Mesendoderm (in vitro differentiated cells): Measurements from ENCODE around the gene ANKRD55.

Experiments
- DNase-seq: peaks from one replicate; pipeline ENCODE4 v3.0.0; 2013
- H2AK5ac ChIP-seq: 2 replicates; pipeline ENCODE4 v1.6.1; 2013; ENCODE audit warnings: low read length, inconsistent platforms
- H2BK120ac ChIP-seq: 2 replicates; pipeline ENCODE4 v1.6.1; 2013; ENCODE audit warnings: low read depth, mild to moderate bottlenecking, low read length, moderate library complexity, mixed read lengths
- H2BK15ac ChIP-seq: replicated peaks from 2 replicates; pipeline ENCODE4 v1.6.1; 2013; ENCODE audit warnings: low read depth, mild to moderate bottlenecking, moderate library complexity
- H2BK5ac ChIP-seq: 2 replicates; pipeline ENCODE4 v1.6.1; 2013; ENCODE audit warnings: low read length, inconsistent platforms
- H3K18ac ChIP-seq: 2 replicates; pipeline ENCODE4 v1.6.1; 2013; ENCODE audit warnings: mild to moderate bottlenecking, low read length, mixed read lengths
- H3K23ac ChIP-seq: one replicate; pipeline ENCODE4 v1.6.1; 2013; ENCODE audit warnings: low read length
- H3K27ac ChIP-seq: 2 replicates; pipeline ENCODE4 v1.5.1; 2013; ENCODE audit warnings: low read depth, mild to moderate bottlenecking, inconsistent platforms, low read length, moderate library complexity
- H3K27me3 ChIP-seq: 2 replicates; pipeline ENCODE4 v1.6.1; 2013; ENCODE audit warnings: low read length, control low read depth, mild to moderate bottlenecking, inconsistent platforms; ENCODE audit not compliant: insufficient read depth, poor library complexity
- H3K36me3 ChIP-seq: 2 replicates; pipeline ENCODE4 v1.6.1; 2013; ENCODE audit warnings: low read length, inconsistent platforms; ENCODE audit not compliant: control insufficient read depth, insufficient read depth
- H3K4ac ChIP-seq: one replicate; pipeline ENCODE4 v1.6.1; 2013; ENCODE audit warnings: low read depth, mild to moderate bottlenecking, low read length, moderate library complexity
- H3K4me1 ChIP-seq: 2 replicates; pipeline ENCODE4 v1.6.1; 2013; ENCODE audit warnings: low read depth, low read length, inconsistent platforms; ENCODE audit not compliant: control insufficient read depth
- H3K4me2 ChIP-seq: 2 replicates; pipeline ENCODE4 v1.6.1; 2013; ENCODE audit warnings: low read length
- H3K4me3 ChIP-seq: 2 replicates; pipeline ENCODE4 v1.5.1; 2013; ENCODE audit warnings: mild to moderate bottlenecking, low read length
- H3K56ac ChIP-seq: one replicate; pipeline ENCODE4 v1.6.1; 2013; ENCODE audit warnings: low read length
- H3K79me1 ChIP-seq: 2 replicates; pipeline ENCODE4 v1.6.1; 2013; ENCODE audit warnings: low read length, inconsistent platforms
- H3K79me2 ChIP-seq: 2 replicates; pipeline ENCODE4 v1.6.1; 2013; ENCODE audit warnings: mild to moderate bottlenecking, low read length; ENCODE audit not compliant: control insufficient read depth, insufficient read depth
- H3K9ac ChIP-seq: 2 replicates; pipeline ENCODE4 v1.6.1; 2013; ENCODE audit warnings: low read length, inconsistent platforms
- H4K5ac ChIP-seq: one replicate; pipeline ENCODE4 v1.6.1; 2013; ENCODE audit warnings: low read length
- H4K8ac ChIP-seq: one replicate; pipeline ENCODE4 v1.6.1; 2013; ENCODE audit warnings: low read depth, mild to moderate bottlenecking, control low read depth, low read length, moderate library complexity
- WGBS: extraction: QIAGEN DNeasy Blood & Tissue Kit; methylation state at CpG from one replicate; pipeline ENCODE4 v1.1.7; 2013; ENCODE audit warnings: low lambda C conversion rate, missing lambda C conversion rate; ENCODE audit not compliant: insufficient coverage; ENCODE audit errors: extremely low coverage; 5-methylcytosine and 5-hydroxymethylcytosine counted together

Gene ANKRD55

GRCh38 chr5:56142614-56143372 lies 90.3 kb downstream of the ANKRD55 start:
- Histone ChIP-seq H3K18ac (no peak overlapping the region), H2AK5ac (no peak overlapping the region), H2BK5ac (no peak overlapping the region), H4K8ac (no peak overlapping the region), H3K79me2 (no peaks in the 10 kb centered on the region), H3K9ac (no peak overlapping the region), H4K5ac (no peak overlapping the region), H3K56ac (no peak overlapping the region), H3K27me3 (no peaks in the 10 kb centered on the region), H3K4me2 (no peak overlapping the region), H3K27ac (no peak overlapping the region), H3K23ac (no peak overlapping the region), H2BK15ac (no peak overlapping the region), H3K79me1 (no peaks in the 10 kb centered on the region), H2BK120ac (no peak overlapping the region), H3K36me3 (no peaks in the 10 kb centered on the region), H3K4me3 (no peak overlapping the region), H3K4ac (no peak overlapping the region), H3K4me1 (no peaks in the 10 kb centered on the region)
- no CpG with 5 or more reads among the region's 5 CpGs for WGBS
- no peak for DNase-seq

GRCh38 chr5:56142233-56142613 lies 90.9 kb downstream of the ANKRD55 start:
- Histone ChIP-seq H4K8ac (no peak overlapping the region), H3K4ac (no peak overlapping the region), H3K79me1 (no peaks in the 10 kb centered on the region), H4K5ac (no peak overlapping the region), H2AK5ac (no peak overlapping the region), H2BK120ac (no peak overlapping the region), H3K56ac (no peak overlapping the region), H3K4me3 (no peak overlapping the region), H3K36me3 (no peaks in the 10 kb centered on the region), H3K9ac (no peak overlapping the region), H3K23ac (no peak overlapping the region), H3K27me3 (no peaks in the 10 kb centered on the region), H2BK15ac (no peak overlapping the region), H3K18ac (no peak overlapping the region), H3K4me2 (no peak overlapping the region), H3K4me1 (no peaks in the 10 kb centered on the region), H2BK5ac (no peak overlapping the region), H3K79me2 (no peaks in the 10 kb centered on the region), H3K27ac (no peak overlapping the region)
- WGBS, result no CpG with 5 or more reads among the region's 6 CpGs
- DNase-seq, result no peak

- H3K4me3 ChIP-seq, result no peak overlapping the region
- H3K4me2 ChIP-seq, result no peak overlapping the region
- H3K79me2 ChIP-seq, result no peaks in the 10 kb centered on the region
- no peak overlapping the region for H3K23ac ChIP-seq
- no peak overlapping the region for H4K8ac ChIP-seq
- no peak overlapping the region for H2BK15ac ChIP-seq
- no peak for DNase-seq
- no CpG with 5 or more reads among the region's 3 CpGs for WGBS
- H3K56ac ChIP-seq, result no peak overlapping the region
- H3K27ac ChIP-seq, result no peak overlapping the region
- H3K36me3 ChIP-seq, result no peaks in the 10 kb centered on the region
- no peak overlapping the region for H3K18ac ChIP-seq
- H2BK5ac ChIP-seq, result no peak overlapping the region
- H2BK120ac ChIP-seq, result no peak overlapping the region
- H4K5ac ChIP-seq, result no peak overlapping the region
- H3K9ac ChIP-seq, result no peak overlapping the region
- no peaks in the 10 kb centered on the region for H3K79me1 ChIP-seq
- H3K27me3 ChIP-seq, result no peaks in the 10 kb centered on the region
- H2AK5ac ChIP-seq, result no peak overlapping the region
- no peaks in the 10 kb centered on the region for H3K4me1 ChIP-seq
- no peak overlapping the region for H3K4ac ChIP-seq
These were observed 93.1 kb downstream of the ANKRD55 start for GRCh38 chr5:56140073-56140472.

GRCh38 chr5:56130664-56131063 lies 102.5 kb downstream of the ANKRD55 start:
- Histone ChIP-seq H2BK15ac (no peak overlapping the region), H3K9ac (no peak overlapping the region), H4K8ac (no peak overlapping the region), H3K18ac (no peak overlapping the region), H2BK120ac (no peak overlapping the region), H3K4ac (no peak overlapping the region), H3K56ac (no peak overlapping the region), H4K5ac (no peak overlapping the region), H3K27me3 (no peaks in the 10 kb centered on the region), H3K36me3 (no peaks in the 10 kb centered on the region), H3K79me2 (no peaks in the 10 kb centered on the region), H3K4me3 (no peak overlapping the region), H2BK5ac (no peak overlapping the region), H3K4me2 (no peak overlapping the region), H3K79me1 (no peaks in the 10 kb centered on the region), H3K4me1 (no peaks in the 10 kb centered on the region), H3K27ac (no peak overlapping the region), H2AK5ac (no peak overlapping the region), H3K23ac (no peak overlapping the region)
- no peak for DNase-seq
- WGBS, result no CpG with 5 or more reads among the region's 2 CpGs

- Histone ChIP-seq H3K27me3 (no peaks in the 10 kb centered on the region), H3K4ac (no peak overlapping the region), H2BK120ac (no peak overlapping the region), H4K5ac (no peak overlapping the region), H4K8ac (no peak overlapping the region), H2BK5ac (no peak overlapping the region), H3K4me1 (no peaks in the 10 kb centered on the region), H3K4me2 (no peak overlapping the region), H3K79me2 (no peaks in the 10 kb centered on the region), H3K36me3 (no peaks in the 10 kb centered on the region), H3K23ac (no peak overlapping the region), H3K4me3 (no peak overlapping the region), H3K9ac (no peak overlapping the region), H3K56ac (no peak overlapping the region), H2AK5ac (no peak overlapping the region), H2BK15ac (no peak overlapping the region), H3K27ac (no peak overlapping the region), H3K18ac (no peak overlapping the region), H3K79me1 (no peaks in the 10 kb centered on the region)
- DNase-seq, result no peak
- no CpG with 5 or more reads among the region's 4 CpGs for WGBS
These were observed 103.8 kb downstream of the ANKRD55 start for GRCh38 chr5:56129288-56129687.

- no peak overlapping the region for H3K56ac ChIP-seq
- H4K8ac ChIP-seq, result no peak overlapping the region
- H4K5ac ChIP-seq, result no peak overlapping the region
- H3K9ac ChIP-seq, result no peak overlapping the region
- WGBS, result no CpG with 5 or more reads among the region's 3 CpGs
- H3K4me1 ChIP-seq, result peaks cover 3% of the 10 kb centered on the region
- H3K79me2 ChIP-seq, result no peaks in the 10 kb centered on the region
- H3K4me2 ChIP-seq, result no peak overlapping the region
- H3K27ac ChIP-seq, result no peak overlapping the region
- no peaks in the 10 kb centered on the region for H3K79me1 ChIP-seq
- no peak overlapping the region for H3K18ac ChIP-seq
- no peak overlapping the region for H2BK5ac ChIP-seq
- no peak overlapping the region for H3K4me3 ChIP-seq
- H3K27me3 ChIP-seq, result no peaks in the 10 kb centered on the region
- H2BK15ac ChIP-seq, result no peak overlapping the region
- no peak overlapping the region for H3K23ac ChIP-seq
- H2AK5ac ChIP-seq, result no peak overlapping the region
- no peak overlapping the region for H3K4ac ChIP-seq
- H2BK120ac ChIP-seq, result no peak overlapping the region
- H3K36me3 ChIP-seq, result no peaks in the 10 kb centered on the region
- no peak for DNase-seq
These were observed 105.0 kb downstream of the ANKRD55 start for GRCh38 chr5:56128113-56128512.
